ENCODE measurements around the gene FAT1. TPM values are rescaled to one million over a fixed set of nuclear protein-coding genes. Genes with fewer than 3 reads are reported as not detected.

The FAT1 gene
- total and polyA plus RNA-seq, 4 donors = 110 to 217 (median 171) TPM

- Histone ChIP-seq H3K4me1 (ENCODE audit: control insufficient read depth, insufficient read depth, low read length) (no peaks in the 10 kb centered on the region), H3K36me3 (ENCODE audit: control insufficient read depth, insufficient read depth, low read length) (peaks cover 5% of the 10 kb centered on the region), H3K27ac (ENCODE audit: low read depth, low read length) (no peak overlapping the region), H3K27me3 (ENCODE audit: control insufficient read depth, insufficient read depth, low read length) (no peaks in the 10 kb centered on the region), H3K4me3 (ENCODE audit: low read depth, low read length) (no peak overlapping the region), H3K9me3 (ENCODE audit: control insufficient read depth, insufficient read depth, low read length) (no peaks in the 10 kb centered on the region)
- WGBS (ENCODE audit: insufficient coverage) = 91% methylated on average over 10 of the region's 15 CpGs
- no peak for DNase-seq (ENCODE audit: low read depth in 4 of 6, low spot score in 6 of 6)
These were observed 81.1 kb downstream of the FAT1 start for GRCh38 chr4:186642530-186642929.

- H3K27me3 ChIP-seq (ENCODE audit: control insufficient read depth, insufficient read depth, low read length) = no peaks in the 10 kb centered on the region
- peaks cover 15% of the 10 kb centered on the region for H3K36me3 ChIP-seq (ENCODE audit: control insufficient read depth, insufficient read depth, low read length)
- H3K9me3 ChIP-seq (ENCODE audit: control insufficient read depth, insufficient read depth, low read length) = no peaks in the 10 kb centered on the region
- WGBS (ENCODE audit: insufficient coverage) = 92% methylated on average over 2 of the region's 10 CpGs
- H3K4me1 ChIP-seq (ENCODE audit: control insufficient read depth, insufficient read depth, low read length) = no peaks in the 10 kb centered on the region
- H3K4me3 ChIP-seq (ENCODE audit: low read depth, low read length) = no peak overlapping the region
- no peak overlapping the region for H3K27ac ChIP-seq (ENCODE audit: low read depth, low read length)
- no peak for DNase-seq (ENCODE audit: low read depth in 4 of 6, low spot score in 6 of 6)
These were observed 89.0 kb downstream of the FAT1 start for GRCh38 chr4:186634591-186635128.

- no peak overlapping the region for H3K27ac ChIP-seq (ENCODE audit: low read depth, low read length)
These were observed 89.8 kb downstream of the FAT1 start for GRCh38 chr4:186633844-186634243.

GRCh38 chr4:186630128-186630527 lies 93.5 kb downstream of the FAT1 start:
- no peaks in the 10 kb centered on the region for H3K4me1 ChIP-seq (ENCODE audit: control insufficient read depth, insufficient read depth, low read length)
- WGBS (ENCODE audit: insufficient coverage) = 96% methylated on average over 6 of the region's 6 CpGs
- no peak overlapping the region for H3K27ac ChIP-seq (ENCODE audit: low read depth, low read length)

More at GRCh38 chr4:186633844-186634243, 89.8 kb downstream of the FAT1 start:
- no peaks in the 10 kb centered on the region for H3K9me3 ChIP-seq (ENCODE audit: control insufficient read depth, insufficient read depth, low read length)
- no peak for DNase-seq (ENCODE audit: low read depth in 4 of 6, low spot score in 6 of 6)
- no peaks in the 10 kb centered on the region for H3K4me1 ChIP-seq (ENCODE audit: control insufficient read depth, insufficient read depth, low read length)
- H3K4me3 ChIP-seq (ENCODE audit: low read depth, low read length) = no peak overlapping the region
- no peaks in the 10 kb centered on the region for H3K27me3 ChIP-seq (ENCODE audit: control insufficient read depth, insufficient read depth, low read length)
- peaks cover 15% of the 10 kb centered on the region for H3K36me3 ChIP-seq (ENCODE audit: control insufficient read depth, insufficient read depth, low read length)

GRCh38 chr4:186628058-186628711 lies 95.5 kb downstream of the FAT1 start:
- 88% methylated on average over 13 of the region's 21 CpGs for WGBS (ENCODE audit: insufficient coverage)
- Histone ChIP-seq H3K27ac (ENCODE audit: low read depth, low read length) (no peak overlapping the region), H3K27me3 (ENCODE audit: control insufficient read depth, insufficient read depth, low read length) (no peaks in the 10 kb centered on the region), H3K4me1 (ENCODE audit: control insufficient read depth, insufficient read depth, low read length) (no peaks in the 10 kb centered on the region), H3K4me3 (ENCODE audit: low read depth, low read length) (no peak overlapping the region), H3K9me3 (ENCODE audit: control insufficient read depth, insufficient read depth, low read length) (no peaks in the 10 kb centered on the region), H3K36me3 (ENCODE audit: control insufficient read depth, insufficient read depth, low read length) (peaks cover 24% of the 10 kb centered on the region)
- no peak for DNase-seq (ENCODE audit: low read depth in 4 of 6, low spot score in 6 of 6)

More at GRCh38 chr4:186630128-186630527, 93.5 kb downstream of the FAT1 start:
- Histone ChIP-seq H3K9me3 (ENCODE audit: control insufficient read depth, insufficient read depth, low read length) (no peaks in the 10 kb centered on the region), H3K27me3 (ENCODE audit: control insufficient read depth, insufficient read depth, low read length) (no peaks in the 10 kb centered on the region), H3K36me3 (ENCODE audit: control insufficient read depth, insufficient read depth, low read length) (peaks cover 24% of the 10 kb centered on the region), H3K4me3 (ENCODE audit: low read depth, low read length) (no peak overlapping the region)
- no peak for DNase-seq (ENCODE audit: low read depth in 4 of 6, low spot score in 6 of 6)

- peaks cover 24% of the 10 kb centered on the region for H3K36me3 ChIP-seq (ENCODE audit: control insufficient read depth, insufficient read depth, low read length)
- WGBS (ENCODE audit: insufficient coverage) = 100% methylated on average over 7 of the region's 10 CpGs
- H3K4me1 ChIP-seq (ENCODE audit: control insufficient read depth, insufficient read depth, low read length) = no peaks in the 10 kb centered on the region
- H3K4me3 ChIP-seq (ENCODE audit: low read depth, low read length) = no peak overlapping the region
- DNase-seq (ENCODE audit: low read depth in 4 of 6, low spot score in 6 of 6) = no peak
- H3K9me3 ChIP-seq (ENCODE audit: control insufficient read depth, insufficient read depth, low read length) = no peaks in the 10 kb centered on the region
- no peak overlapping the region for H3K27ac ChIP-seq (ENCODE audit: low read depth, low read length)
- H3K27me3 ChIP-seq (ENCODE audit: control insufficient read depth, insufficient read depth, low read length) = no peaks in the 10 kb centered on the region
These were observed 96.3 kb downstream of the FAT1 start for GRCh38 chr4:186627226-186627865.

- no CpG with 5 or more reads among the region's 1 CpG for WGBS (ENCODE audit: insufficient coverage)
- H3K9me3 ChIP-seq (ENCODE audit: control insufficient read depth, insufficient read depth, low read length) = no peaks in the 10 kb centered on the region
These were observed 98.7 kb downstream of the FAT1 start for GRCh38 chr4:186624951-186625350.

GRCh38 chr4:186623546-186623945 lies 100.1 kb downstream of the FAT1 start:
- Histone ChIP-seq H3K9me3 (ENCODE audit: control insufficient read depth, insufficient read depth, low read length) (no peaks in the 10 kb centered on the region), H3K4me1 (ENCODE audit: control insufficient read depth, insufficient read depth, low read length) (no peaks in the 10 kb centered on the region), H3K4me3 (ENCODE audit: low read depth, low read length) (no peak overlapping the region), H3K27me3 (ENCODE audit: control insufficient read depth, insufficient read depth, low read length) (no peaks in the 10 kb centered on the region), H3K36me3 (ENCODE audit: control insufficient read depth, insufficient read depth, low read length) (peaks cover 12% of the 10 kb centered on the region), H3K27ac (ENCODE audit: low read depth, low read length) (no peak overlapping the region)
- 90% methylated on average over 4 of the region's 5 CpGs for WGBS (ENCODE audit: insufficient coverage)
- DNase-seq (ENCODE audit: low read depth in 4 of 6, low spot score in 6 of 6) = no peak

More at GRCh38 chr4:186624951-186625350, 98.7 kb downstream of the FAT1 start:
- H3K4me3 ChIP-seq (ENCODE audit: low read depth, low read length) = no peak overlapping the region
- no peaks in the 10 kb centered on the region for H3K4me1 ChIP-seq (ENCODE audit: control insufficient read depth, insufficient read depth, low read length)
- no peaks in the 10 kb centered on the region for H3K27me3 ChIP-seq (ENCODE audit: control insufficient read depth, insufficient read depth, low read length)
- no peak overlapping the region for H3K27ac ChIP-seq (ENCODE audit: low read depth, low read length)
- peaks cover 9% of the 10 kb centered on the region for H3K36me3 ChIP-seq (ENCODE audit: control insufficient read depth, insufficient read depth, low read length)
- no peak for DNase-seq (ENCODE audit: low read depth in 4 of 6, low spot score in 6 of 6)

GRCh38 chr4:186622788-186623464 lies 100.7 kb downstream of the FAT1 start:
- 77% methylated on average over 9 of the region's 9 CpGs for WGBS (ENCODE audit: insufficient coverage)
- peaks cover 8% of the 10 kb centered on the region for H3K36me3 ChIP-seq (ENCODE audit: control insufficient read depth, insufficient read depth, low read length)

More at GRCh38 chr4:186622788-186623464, 100.7 kb downstream of the FAT1 start:
- Histone ChIP-seq H3K27me3 (ENCODE audit: control insufficient read depth, insufficient read depth, low read length) (no peaks in the 10 kb centered on the region), H3K4me3 (ENCODE audit: low read depth, low read length) (no peak overlapping the region), H3K9me3 (ENCODE audit: control insufficient read depth, insufficient read depth, low read length) (no peaks in the 10 kb centered on the region), H3K27ac (ENCODE audit: low read depth, low read length) (no peak overlapping the region), H3K4me1 (ENCODE audit: control insufficient read depth, insufficient read depth, low read length) (no peaks in the 10 kb centered on the region)
- peak in 1 of 6 donors; percentile 17 for DNase-seq (ENCODE audit: low read depth in 4 of 6, low spot score in 6 of 6)
